Measurements from ENCODE around the gene ODAD2. TPM values are rescaled to one million over a fixed set of nuclear protein-coding genes. Genes with fewer than 3 reads are reported as not detected.

The ODAD2 gene
- total RNA-seq, 1 experiment from 2014 or later = not detected

- no peak for DNase-seq (ENCODE audit: low read depth, low spot score)
- ChIA-PET CTCF (no interaction called here), POLR2A (no interaction called here)
- TF ChIP-seq, protein P1, sequence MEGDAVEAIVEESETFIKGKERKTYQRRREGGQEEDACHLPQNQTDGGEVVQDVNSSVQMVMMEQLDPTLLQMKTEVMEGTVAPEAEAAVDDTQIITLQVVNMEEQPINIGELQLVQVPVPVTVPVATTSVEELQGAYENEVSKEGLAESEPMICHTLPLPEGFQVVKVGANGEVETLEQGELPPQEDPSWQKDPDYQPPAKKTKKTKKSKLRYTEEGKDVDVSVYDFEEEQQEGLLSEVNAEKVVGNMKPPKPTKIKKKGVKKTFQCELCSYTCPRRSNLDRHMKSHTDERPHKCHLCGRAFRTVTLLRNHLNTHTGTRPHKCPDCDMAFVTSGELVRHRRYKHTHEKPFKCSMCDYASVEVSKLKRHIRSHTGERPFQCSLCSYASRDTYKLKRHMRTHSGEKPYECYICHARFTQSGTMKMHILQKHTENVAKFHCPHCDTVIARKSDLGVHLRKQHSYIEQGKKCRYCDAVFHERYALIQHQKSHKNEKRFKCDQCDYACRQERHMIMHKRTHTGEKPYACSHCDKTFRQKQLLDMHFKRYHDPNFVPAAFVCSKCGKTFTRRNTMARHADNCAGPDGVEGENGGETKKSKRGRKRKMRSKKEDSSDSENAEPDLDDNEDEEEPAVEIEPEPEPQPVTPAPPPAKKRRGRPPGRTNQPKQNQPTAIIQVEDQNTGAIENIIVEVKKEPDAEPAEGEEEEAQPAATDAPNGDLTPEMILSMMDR (IDR thresholded peaks at IDR 0.05) = no peak
- H3K4me1 ChIP-seq (ENCODE audit: control insufficient read depth, insufficient read depth, low read length) = no peaks in the 10 kb centered on the region
- in situ Hi-C loops (cut with HindIII; ENCODE audit: low pct_unique_long_range_greater_than_20kb, low sequenced_read_pairs) = no loop called here
- intact Hi-C loops (cut with micrococcal nuclease; ENCODE audit: unreplicated experiment) = no loop called here
- no peaks in the 10 kb centered on the region for H3K27me3 ChIP-seq (ENCODE audit: control insufficient read depth, insufficient read depth, low read length)
- H3K4me3 ChIP-seq (ENCODE audit: low read depth in 2 of 2, low read length in 2 of 2) = no peak overlapping the region
- H3K9me3 ChIP-seq (ENCODE audit: control insufficient read depth, insufficient read depth, low read depth, low read length) = no peaks in the 10 kb centered on the region
- no peaks in the 10 kb centered on the region for H3K36me3 ChIP-seq (ENCODE audit: control insufficient read depth, insufficient read depth, low read length)
- H3K27ac ChIP-seq (ENCODE audit: low read length) = no peak overlapping the region
- BruUV-seq (replicated peaks) = no TSS peak
- ATAC-seq = no peak
Measured at GRCh38 chr10:28014651-28015050, 15.8 kb upstream of the ODAD2 start.

GRCh38 chr10:28012990-28013515, 14.2 kb upstream of the ODAD2 start:
- POLR2A ChIA-PET = no interaction called here
- Histone ChIP-seq H3K27me3 (ENCODE audit: control insufficient read depth, insufficient read depth, low read length) (no peaks in the 10 kb centered on the region), H3K4me3 (ENCODE audit: low read depth in 2 of 2, low read length in 2 of 2) (no peak overlapping the region), H3K36me3 (ENCODE audit: control insufficient read depth, insufficient read depth, low read length) (no peaks in the 10 kb centered on the region), H3K9me3 (ENCODE audit: control insufficient read depth, insufficient read depth, low read depth, low read length) (no peaks in the 10 kb centered on the region), H3K27ac (ENCODE audit: low read length) (no peak overlapping the region), H3K4me1 (ENCODE audit: control insufficient read depth, insufficient read depth, low read length) (no peaks in the 10 kb centered on the region)
- CTCF ChIA-PET = no interaction called here
- no TSS peak for BruUV-seq (replicated peaks)
- in situ Hi-C loops (cut with HindIII; ENCODE audit: low pct_unique_long_range_greater_than_20kb, low sequenced_read_pairs) = no loop called here
- TF ChIP-seq REST (IDR thresholded peaks at IDR 0.05; ENCODE audit: insufficient read depth in 1 of 2, low read depth in 2 of 2, low read length in 1 of 2) = no peak
- no peak for TF ChIP-seq POLR2AphosphoS5 (IDR thresholded peaks at IDR 0.05; ENCODE audit: low read depth, low read length)
- DNase-seq (ENCODE audit: low read depth, low spot score) (no peak), ATAC-seq (no peak)
- intact Hi-C loops (cut with micrococcal nuclease; ENCODE audit: unreplicated experiment) = no loop called here

DNA sequence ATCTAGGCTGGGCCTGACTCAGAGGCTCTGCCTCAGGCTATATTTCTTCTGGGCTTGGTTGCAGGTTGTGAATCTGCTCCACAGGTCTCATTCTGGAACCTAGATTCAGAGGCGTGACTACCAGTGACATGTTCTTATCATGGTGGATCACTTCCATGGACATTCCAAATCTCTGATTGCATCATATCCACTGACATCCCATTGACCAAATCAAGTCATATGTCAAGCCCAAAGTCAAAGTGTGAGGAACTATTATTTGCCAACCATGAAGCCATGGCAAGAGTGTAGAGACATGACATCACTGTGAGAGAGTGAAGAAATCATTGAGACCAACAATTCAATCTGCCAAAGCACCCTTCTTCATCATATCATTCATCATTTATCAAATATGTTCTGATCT, 11.9 kb upstream of the ODAD2 start:
- no peaks in the 10 kb centered on the region for H3K36me3 ChIP-seq (ENCODE audit: control insufficient read depth, insufficient read depth, low read length)
- no peak overlapping the region for H3K4me3 ChIP-seq (ENCODE audit: low read depth in 2 of 2, low read length in 2 of 2)
- no peaks in the 10 kb centered on the region for H3K4me1 ChIP-seq (ENCODE audit: control insufficient read depth, insufficient read depth, low read length)
- no TSS peak for BruUV-seq (replicated peaks)
- no peaks in the 10 kb centered on the region for H3K27me3 ChIP-seq (ENCODE audit: control insufficient read depth, insufficient read depth, low read length)
- no peaks in the 10 kb centered on the region for H3K9me3 ChIP-seq (ENCODE audit: control insufficient read depth, insufficient read depth, low read depth, low read length)
- in situ Hi-C loops (cut with HindIII; ENCODE audit: low pct_unique_long_range_greater_than_20kb, low sequenced_read_pairs) (no loop called here), intact Hi-C loops (cut with micrococcal nuclease; ENCODE audit: unreplicated experiment) (no loop called here)
- CTCF ChIA-PET = no interaction called here
- POLR2A ChIA-PET = no interaction called here
- no peak for TF ChIP-seq POLR2AphosphoS5 (IDR thresholded peaks at IDR 0.05; ENCODE audit: low read depth, low read length)
- no peak for TF ChIP-seq REST (IDR thresholded peaks at IDR 0.05; ENCODE audit: insufficient read depth in 1 of 2, low read depth in 2 of 2, low read length in 1 of 2)
- TF ChIP-seq SIN3A (IDR thresholded peaks at IDR 0.05; ENCODE audit: borderline replicate concordance, insufficient read depth, low read depth, low read length) = no peak
- TF ChIP-seq TCF7L2 (IDR thresholded peaks at IDR 0.05; ENCODE audit: low read depth, low read length) = no peak
- TF ChIP-seq, protein P1 (IDR thresholded peaks at IDR 0.05) = no peak
- DNase-seq (ENCODE audit: low read depth, low spot score) (no peak), ATAC-seq (no peak)
- H3K27ac ChIP-seq (ENCODE audit: low read length) = no peak overlapping the region
